Thyroid gland (tissue), 4 donors: ENCODE data around the gene RNF148.

Source experiments
- CTCF ChIP-seq, 6 experiments: fragments of 200-600 bp in 3 of 6; fragments of 450-650 bp in 3 of 6; sonication (generic) in 3 of 6; IDR thresholded peaks; one replicate each; pipeline ENCODE4 v1.5.1; 2016 to 2019; ENCODE audit warnings: antibody characterized with exemption in 6 of 6, mild to moderate bottlenecking in 2 of 6, inconsistent platforms in 1 of 6, moderate library complexity in 1 of 6
- POLR2A ChIP-seq, 2 donors: fragments of 450-650 bp; IDR thresholded peaks; one replicate each; pipeline ENCODE4 v1.6.1; 2017; ENCODE audit warnings: antibody characterized with exemption in 2 of 2, mild to moderate bottlenecking in 2 of 2, moderate library complexity in 1 of 2

GRCh38 chr7:122746948-122747347 is 44.2 kb upstream of the RNF148 start:
- TF ChIP-seq CTCF (IDR thresholded peaks at IDR 0.05) (no peak), POLR2A (IDR thresholded peaks at IDR 0.05) (no peak)
